Panc1 (cell line): Measurements from ENCODE around the gene SLC6A1. TPM values are rescaled to one million over a fixed set of nuclear protein-coding genes. Genes with fewer than 3 reads are reported as not detected.

Experiments
- ATAC-seq: fragments of 200-7000 bp; cut with Tn5 transposase; 2 replicates; pipeline ENCODE4 v1.9.1; 2020; ENCODE audit warnings: mild to moderate bottlenecking, moderate library complexity
- BruUV-seq: library from RNA; stranded (reverse); fragments of 400-500 nt; replicated peaks from 2 replicates; lab custom pipeline; 2021; lab: Mats Ljungman, UMichigan
- CTCF ChIA-PET: fragments of 300-600 bp; sonication (Branson Sonifier 250); formaldehyde crosslinking; loops from one replicate; lab custom pipeline; 2022; ENCODE audit warnings: antibody characterized with exemption; lab: Charles Lee
- POLR2A ChIA-PET: fragments of 300-600 bp; sonication (Branson Sonifier 250); formaldehyde crosslinking; loops from one replicate; lab custom pipeline; 2022; ENCODE audit warnings: antibody characterized with exemption; lab: Charles Lee
- DNase-seq: peaks from one replicate; pipeline ENCODE4 v3.0.0-alpha.2; 2010; ENCODE audit warnings: low read depth, low spot score
- H3K27ac ChIP-seq: 2 replicates; pipeline ENCODE4 v1.5.1; 2011; ENCODE audit warnings: mild to moderate bottlenecking, low read length, inconsistent platforms
- H3K27me3 ChIP-seq: fragments of 200-500 bp; sonication (Bioruptor generic); 2 replicates; pipeline ENCODE4 v1.6.0; 2014; ENCODE audit warnings: low read length, inconsistent platforms; ENCODE audit not compliant: control insufficient read depth, insufficient read depth
- H3K36me3 ChIP-seq: fragments of 200-500 bp; sonication (Bioruptor generic); 2 replicates; pipeline ENCODE4 v1.5.1; 2014; ENCODE audit warnings: inconsistent platforms, mild to moderate bottlenecking, low read length, moderate library complexity; ENCODE audit not compliant: control insufficient read depth, insufficient read depth
- H3K4me1 ChIP-seq: 2 replicates; pipeline ENCODE4 v1.5.1; 2011; ENCODE audit warnings: inconsistent platforms, mild to moderate bottlenecking, low read length, moderate library complexity; ENCODE audit not compliant: control insufficient read depth, insufficient read depth
- H3K4me3 ChIP-seq, 2 experiments: 2 replicates each; pipeline ENCODE4 v1.5.1; 2011 to 2012; ENCODE audit warnings: low read depth in 2 of 2, low read length in 2 of 2, mild to moderate bottlenecking in 2 of 2, inconsistent platforms in 1 of 2, moderate library complexity in 1 of 2
- H3K9me3 ChIP-seq: fragments of 200-500 bp; sonication (Bioruptor generic); 2 replicates; pipeline ENCODE4 v1.5.1; 2014; ENCODE audit warnings: low read depth, mild to moderate bottlenecking, inconsistent platforms, low read length, moderate library complexity; ENCODE audit not compliant: control insufficient read depth, insufficient read depth
- CTCF ChIP-seq: fragments of 450-650 bp; IDR thresholded peaks from 2 replicates; pipeline ENCODE4 v1.5.1; 2017; ENCODE audit warnings: mild to moderate bottlenecking
- POLR2AphosphoS5 ChIP-seq: IDR thresholded peaks from 2 replicates; pipeline ENCODE4 v1.6.1; 2012; ENCODE audit warnings: mild to moderate bottlenecking, low read depth, low read length, moderate library complexity
- REST ChIP-seq, 2 experiments: IDR thresholded peaks; 2 replicates each; pipeline ENCODE4 v1.6.1; 2011 to 2012; ENCODE audit warnings: low read depth in 2 of 2, control low read depth in 1 of 2, low read length in 1 of 2, mild to moderate bottlenecking in 1 of 2, moderate library complexity in 1 of 2; ENCODE audit not compliant: insufficient read depth in 1 of 2
- SIN3A ChIP-seq: IDR thresholded peaks from 2 replicates; pipeline ENCODE4 v1.6.1; 2012; ENCODE audit warnings: low read depth, mild to moderate bottlenecking, low read length, moderate library complexity, borderline replicate concordance; ENCODE audit not compliant: insufficient read depth
- TCF7L2 ChIP-seq: IDR thresholded peaks from 2 replicates; pipeline ENCODE4 v1.6.1; 2011; ENCODE audit warnings: mild to moderate bottlenecking, low read depth, low read length, inconsistent platforms
- in situ Hi-C: cut with HindIII; loops from 2 replicates; pipeline ENCODE4 v1.10.0; 2016; ENCODE audit warnings: low sequenced_read_pairs, low pct_unique_long_range_greater_than_20kb
- intact Hi-C: fragments of 100-400 bp; cut with micrococcal nuclease; formaldehyde crosslinking; loops from one replicate; pipeline ENCODE4 v1.10.0; 2022; ENCODE audit not compliant: unreplicated experiment
- total RNA-seq: library from RNA; stranded (reverse); gene quantifications from one replicate; pipeline ENCODE4 v1.2.1, GENCODE V29; 2021; ENCODE audit not compliant: unreplicated experiment

The SLC6A1 gene
- total RNA-seq, 1 experiment from 2014 or later = not detected

GRCh38 chr3:10998542-10998941 is 6.0 kb downstream of the SLC6A1 start:
- Histone ChIP-seq H3K27ac (no peak overlapping the region), H3K27me3 (peaks cover 5% of the 10 kb centered on the region; the same call in 1 of the 2 replicates), H3K9me3 (no peaks in the 10 kb centered on the region), H3K4me3 (no peak overlapping the region), H3K4me1 (no peaks in the 10 kb centered on the region), H3K36me3 (no peaks in the 10 kb centered on the region)
- ChIA-PET CTCF (interaction anchor here (0.6 kb wide), 1 partner anchor 239 kb away, joined by 3 read pairs; no protein-coding TSS in a partner anchor), POLR2A (interaction anchor here (0.6 kb wide), 1 partner anchor 1204 kb away, joined by 3 read pairs; no protein-coding TSS in a partner anchor)
- in situ Hi-C loops = no loop called here
- ATAC-seq = no peak
- no peak for DNase-seq
- no TSS peak for BruUV-seq
- intact Hi-C loops = no loop called here
- TF ChIP-seq SIN3A = no peak
- TF ChIP-seq TCF7L2 = no peak
- TF ChIP-seq POLR2AphosphoS5 = no peak
- no peak for TF ChIP-seq CTCF
- no peak for TF ChIP-seq REST (IDR thresholded peaks at IDR 0.05; ENCODE audit: insufficient read depth in 1 of 2, low read depth in 2 of 2, low read length in 1 of 2)

- ChIA-PET CTCF (no interaction called here), POLR2A (interaction anchor here (0.6 kb wide), 1 partner anchor 1203 kb away, joined by 3 read pairs; no protein-coding TSS in a partner anchor)
- Histone ChIP-seq H3K36me3 (no peaks in the 10 kb centered on the region), H3K27me3 (peaks cover 5% of the 10 kb centered on the region; the same call in 1 of the 2 replicates), H3K9me3 (no peaks in the 10 kb centered on the region), H3K4me1 (no peaks in the 10 kb centered on the region), H3K4me3 (no peak overlapping the region), H3K27ac (no peak overlapping the region)
- no peak for TF ChIP-seq POLR2AphosphoS5
- TF ChIP-seq SIN3A = no peak
- TF ChIP-seq CTCF = no peak
- no peak for TF ChIP-seq TCF7L2
- no peak for TF ChIP-seq REST (IDR thresholded peaks at IDR 0.05; ENCODE audit: insufficient read depth in 1 of 2, low read depth in 2 of 2, low read length in 1 of 2)
- DNase-seq (no peak), ATAC-seq (no peak)
- in situ Hi-C loops (no loop called here), intact Hi-C loops (no loop called here)
- BruUV-seq = no TSS peak
Measured at GRCh38 chr3:10999221-11000107, 6.9 kb downstream of the SLC6A1 start.
